Epithelial cell of esophagus (primary cell): ENCODE results near the gene AHNAK.
"Not testable (repeated sequence)": the region's sequence is repeated elsewhere in the genome, so short reads cannot be mapped to it uniquely, and the experiment has no call there.

ENCODE experiments used
- DNase-seq: peaks from one replicate; pipeline ENCODE4 v3.0.0; 2010; ENCODE audit warnings: low read depth
- H3K4me3 ChIP-seq: 2 replicates; pipeline ENCODE4 v1.5.1; 2011; ENCODE audit warnings: mild to moderate bottlenecking, low read length, control low read depth
- TF ChIP-seq, protein P1 (sequence below): IDR thresholded peaks from 2 replicates; pipeline ENCODE4 v1.5.1; 2011; ENCODE audit warnings: low read depth, mild to moderate bottlenecking, low read length, control low read depth, inconsistent platforms; ENCODE audit not compliant: insufficient read depth; ENCODE audit errors: missing control alignments

Gene AHNAK

GRCh38 chr11:62553080-62553838 is 6.7 kb upstream of the AHNAK start:
- H3K4me3 ChIP-seq, result peak overlapping the region; percentile 26
- DNase-seq, result peak; percentile 94
- TF ChIP-seq, protein P1, sequence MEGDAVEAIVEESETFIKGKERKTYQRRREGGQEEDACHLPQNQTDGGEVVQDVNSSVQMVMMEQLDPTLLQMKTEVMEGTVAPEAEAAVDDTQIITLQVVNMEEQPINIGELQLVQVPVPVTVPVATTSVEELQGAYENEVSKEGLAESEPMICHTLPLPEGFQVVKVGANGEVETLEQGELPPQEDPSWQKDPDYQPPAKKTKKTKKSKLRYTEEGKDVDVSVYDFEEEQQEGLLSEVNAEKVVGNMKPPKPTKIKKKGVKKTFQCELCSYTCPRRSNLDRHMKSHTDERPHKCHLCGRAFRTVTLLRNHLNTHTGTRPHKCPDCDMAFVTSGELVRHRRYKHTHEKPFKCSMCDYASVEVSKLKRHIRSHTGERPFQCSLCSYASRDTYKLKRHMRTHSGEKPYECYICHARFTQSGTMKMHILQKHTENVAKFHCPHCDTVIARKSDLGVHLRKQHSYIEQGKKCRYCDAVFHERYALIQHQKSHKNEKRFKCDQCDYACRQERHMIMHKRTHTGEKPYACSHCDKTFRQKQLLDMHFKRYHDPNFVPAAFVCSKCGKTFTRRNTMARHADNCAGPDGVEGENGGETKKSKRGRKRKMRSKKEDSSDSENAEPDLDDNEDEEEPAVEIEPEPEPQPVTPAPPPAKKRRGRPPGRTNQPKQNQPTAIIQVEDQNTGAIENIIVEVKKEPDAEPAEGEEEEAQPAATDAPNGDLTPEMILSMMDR, result no peak

DNA sequence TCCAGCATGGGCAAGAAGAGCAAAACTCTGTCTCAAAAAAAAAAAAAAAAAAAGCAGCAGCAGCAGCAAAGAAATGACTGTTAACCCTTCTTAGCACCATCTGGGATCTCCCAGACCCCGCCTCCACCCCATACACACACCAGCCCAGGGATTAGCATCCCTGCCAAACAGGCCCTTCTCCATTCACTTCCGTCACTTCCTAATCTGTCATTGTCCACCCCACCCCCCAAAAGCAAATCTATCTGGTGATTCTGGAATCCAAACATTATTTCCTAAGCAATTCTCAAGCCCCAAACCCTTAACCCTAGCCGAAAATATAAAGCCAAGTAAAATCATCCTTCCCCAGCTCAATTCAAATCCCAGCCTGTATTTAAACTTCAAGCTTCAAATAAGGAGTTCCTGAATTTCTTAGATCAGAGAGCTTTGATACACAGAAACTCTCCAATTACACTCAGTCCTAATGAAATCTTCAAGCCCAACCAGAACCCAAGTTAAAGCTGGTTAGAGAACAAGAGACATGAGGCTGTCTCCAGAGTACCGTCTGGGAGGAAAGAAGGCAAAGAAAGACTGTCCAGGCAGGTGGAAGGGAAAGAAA is 6.0 kb upstream of the AHNAK start:
- H3K4me3 ChIP-seq, result peak overlapping the region; percentile 26
- TF ChIP-seq, protein P1, result no peak
- DNase-seq, result peak; percentile 52

DNA sequence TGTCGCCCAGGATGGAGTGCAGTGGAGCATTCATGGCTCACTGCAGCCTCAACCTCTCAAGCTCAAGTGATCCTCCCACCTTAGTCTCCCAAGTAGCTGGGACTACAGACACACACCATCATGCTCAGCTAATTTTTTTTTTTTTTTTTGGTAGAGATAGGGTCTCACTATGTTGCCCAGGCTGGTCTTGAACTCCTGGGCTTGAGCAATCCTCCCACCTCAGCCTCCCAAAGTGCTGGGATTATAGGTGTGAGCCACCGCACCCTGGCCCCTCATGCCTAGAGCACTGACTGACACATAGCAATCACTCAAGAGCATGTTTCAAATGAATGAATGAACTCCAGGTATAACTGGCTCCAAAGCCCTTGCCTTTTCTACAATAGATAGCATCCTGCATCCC is 3.9 kb upstream of the AHNAK start:
- H3K4me3 ChIP-seq, DNase-seq: not testable (repeated sequence)

DNA sequence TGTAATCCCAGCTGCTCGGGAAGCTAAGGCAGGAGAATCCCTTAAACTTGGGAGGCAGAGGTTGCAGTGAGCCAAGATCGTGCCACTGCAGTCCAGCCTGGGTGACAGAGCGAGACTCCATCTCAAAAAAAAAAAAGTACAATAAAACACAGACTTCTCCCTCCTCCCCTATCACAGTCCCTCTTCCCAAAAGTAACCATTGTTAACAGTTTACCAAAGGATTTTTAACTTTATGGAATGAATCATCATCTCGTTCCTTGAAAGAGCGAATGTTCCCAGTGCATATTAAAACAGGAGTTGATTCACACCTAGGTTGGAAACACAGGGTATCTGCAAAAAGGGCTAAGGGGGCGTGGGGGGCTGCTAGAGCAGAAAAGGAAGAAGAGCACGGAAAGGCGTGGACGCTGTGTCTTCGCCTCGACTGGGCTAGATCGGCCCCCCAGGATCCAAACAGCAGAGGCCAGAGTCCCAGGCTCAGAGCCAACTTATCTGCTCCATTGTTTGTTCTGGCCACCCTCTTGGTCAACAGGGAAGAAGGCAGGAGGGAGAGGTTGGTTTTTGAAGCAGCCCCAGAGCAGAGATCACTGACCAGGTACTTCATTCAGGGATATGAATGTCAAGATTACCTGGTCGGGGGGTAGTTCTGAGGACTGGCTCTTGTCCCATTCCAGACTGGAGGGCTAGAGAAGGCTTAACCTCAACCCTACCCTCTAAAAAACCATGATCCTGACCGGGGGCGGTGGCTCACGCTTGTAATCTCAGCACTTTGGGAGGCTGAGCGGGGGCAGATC is 2.1 kb upstream of the AHNAK start:
- TF ChIP-seq, protein P1, result no peak

DNA sequence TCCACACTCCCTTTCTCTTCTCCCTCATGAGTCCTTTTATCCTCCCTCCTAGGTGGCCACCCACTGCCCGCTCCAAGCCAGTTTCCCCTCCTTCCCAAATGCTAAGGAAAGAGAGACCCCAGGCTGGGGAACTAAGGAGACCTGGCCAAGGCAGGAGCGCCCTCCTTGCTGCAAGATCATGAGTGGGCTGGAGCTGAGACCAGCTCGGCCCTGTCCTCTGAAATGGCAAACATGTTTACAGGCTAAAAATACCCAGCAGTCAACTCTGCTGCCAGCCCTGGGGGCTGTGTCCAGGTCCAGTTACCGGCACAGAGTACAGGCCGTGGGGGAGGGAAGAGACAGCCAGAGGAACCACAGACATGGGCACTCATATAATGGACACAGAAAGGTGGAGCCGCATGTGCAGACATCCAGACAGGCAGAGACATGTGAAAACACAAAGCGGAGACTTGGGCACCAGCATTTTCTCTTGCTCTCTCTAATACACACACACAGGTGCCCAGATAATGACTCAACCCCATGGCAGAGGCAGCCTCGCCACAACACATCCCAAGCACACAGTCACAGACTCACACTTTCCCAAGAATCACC is 1.2 kb upstream of the AHNAK start:
- TF ChIP-seq, protein P1, result no peak
- peak; percentile 99 for DNase-seq
- H3K4me3 ChIP-seq, result peak overlapping the region; percentile 67

More for the DNA sequence above, 2.1 kb upstream of the AHNAK start:
- H3K4me3 ChIP-seq, result no peak overlapping the region
- DNase-seq, result no peak

- H3K4me3 ChIP-seq, result peak overlapping the region; percentile 67
- DNase-seq, result peak; percentile 90
- TF ChIP-seq, protein P1, result no peak
Measured at GRCh38 chr11:62546929-62547625, 471 bp upstream of the AHNAK start.
